Right lobe of liver (tissue), 4 donors: Measurements from ENCODE around the gene RBM8A.

Experiments used
- CTCF ChIP-seq, 4 donors: fragments of 200-600 bp in 3 of 4; fragments of 450-650 bp in 1 of 4; IDR thresholded peaks; one replicate each; pipeline versions ENCODE4 v1.5.1 to v1.8.0; 2016 to 2022; ENCODE audit warnings: antibody characterized with exemption in 4 of 4, mild to moderate bottlenecking in 2 of 4
- POLR2A ChIP-seq: fragments of 450-650 bp; IDR thresholded peaks from one replicate; pipeline ENCODE4 v1.6.1; 2017; ENCODE audit warnings: antibody characterized with exemption, mild to moderate bottlenecking
- donor health status: DM: no; HTN: no; CAD: no.
- donor health status: DM: no; HTN: no; CAD: no.
- donor health status: DM: no; HTN: yes; CAD: no.

- TF ChIP-seq CTCF (IDR thresholded peaks at IDR 0.05): no peak
- no peak for TF ChIP-seq POLR2A
Measured at GRCh38 chr1:145887631-145888030, 39.7 kb downstream of the RBM8A start.
